OCI-LY1 (cell line): ENCODE measurements around the gene RAD51B.

Experiments used
- H2AFZ ChIP-seq: fragments of 200-600 bp; sonication (generic), shearing (Covaris generic); 2 replicates; pipeline ENCODE4 v1.6.0; 2014; ENCODE audit warnings: antibody characterized with exemption, mild to moderate bottlenecking, low read length
- H3F3A ChIP-seq: fragments of 200-600 bp; sonication (generic), shearing (Covaris generic); 2 replicates; pipeline ENCODE4 v1.6.0; 2014; ENCODE audit warnings: mild to moderate bottlenecking, antibody characterized with exemption, low read length, moderate library complexity; ENCODE audit not compliant: insufficient read depth
- H3K27ac ChIP-seq: fragments of 200-600 bp; sonication (generic); 2 replicates; pipeline ENCODE4 v1.5.1; 2014; ENCODE audit warnings: low read length, mixed run types, mild to moderate bottlenecking, low read depth; ENCODE audit not compliant: poor library complexity, severe bottlenecking
- H3K27me3 ChIP-seq: fragments of 200-600 bp; sonication (generic); 2 replicates; pipeline ENCODE4 v1.6.0; 2014; ENCODE audit warnings: antibody characterized with exemption, mild to moderate bottlenecking, low read length, moderate library complexity; ENCODE audit not compliant: insufficient read depth
- H3K36me3 ChIP-seq: fragments of 200-600 bp; sonication (generic); 2 replicates; pipeline ENCODE4 v1.6.1; 2014; ENCODE audit warnings: mild to moderate bottlenecking, antibody characterized with exemption, low read length, moderate library complexity, mixed read lengths; ENCODE audit not compliant: insufficient read depth
- H3K4me1 ChIP-seq: fragments of 200-600 bp; sonication (generic); 2 replicates; pipeline ENCODE4 v1.5.1; 2014; ENCODE audit warnings: mild to moderate bottlenecking, low read length, moderate library complexity; ENCODE audit not compliant: insufficient read depth, severe bottlenecking
- H3K4me2 ChIP-seq: fragments of 200-600 bp; sonication (generic), shearing (Covaris generic); 2 replicates; pipeline ENCODE4 v1.6.1; 2014; ENCODE audit warnings: low read length
- H3K4me3 ChIP-seq: fragments of 200-600 bp; sonication (generic); 2 replicates; pipeline ENCODE4 v1.5.1; 2014; ENCODE audit warnings: low read length, low read depth, mild to moderate bottlenecking, mixed read lengths; ENCODE audit not compliant: poor library complexity, severe bottlenecking
- H3K79me2 ChIP-seq: fragments of 200-600 bp; shearing (Covaris generic); 2 replicates; pipeline ENCODE4 v1.6.1; 2016; ENCODE audit warnings: mixed run types, low read length, mixed read lengths; ENCODE audit not compliant: insufficient read depth
- H3K9ac ChIP-seq: fragments of 200-600 bp; sonication (generic), shearing (Covaris generic); 2 replicates; pipeline ENCODE4 v1.6.1; 2014; ENCODE audit warnings: mild to moderate bottlenecking, low read length, mixed read lengths
- H3K9me2 ChIP-seq: fragments of 200-600 bp; sonication (generic), shearing (Covaris generic); 2 replicates; pipeline ENCODE4 v1.6.1; 2014; ENCODE audit warnings: low read depth, mild to moderate bottlenecking, low read length, mixed read lengths
- H3K9me3 ChIP-seq: fragments of 200-600 bp; shearing (Covaris generic); 2 replicates; pipeline ENCODE4 v1.6.1; 2014; ENCODE audit warnings: low read length, mixed read lengths
- H4K20me1 ChIP-seq: fragments of 200-600 bp; sonication (generic), shearing (Covaris generic); 2 replicates; pipeline ENCODE4 v1.6.0; 2016; ENCODE audit warnings: mild to moderate bottlenecking, low read length; ENCODE audit not compliant: insufficient read depth
- EZH2 ChIP-seq: fragments of 200-600 bp; sonication (generic), shearing (Covaris generic); IDR thresholded peaks from 2 replicates; pipeline ENCODE4 v1.8.0; 2017; ENCODE audit warnings: borderline replicate concordance, mixed run types, mild to moderate bottlenecking, antibody characterized with exemption, low read length, moderate library complexity, mixed read lengths
- TF ChIP-seq, protein P1 (sequence below): fragments of 200-600 bp; sonication (generic), shearing (Covaris generic); IDR thresholded peaks from 2 replicates; pipeline ENCODE4 v1.5.1; 2017; ENCODE audit warnings: mild to moderate bottlenecking, antibody characterized with exemption, low read length, moderate library complexity, mixed read lengths

The RAD51B gene

DNA sequence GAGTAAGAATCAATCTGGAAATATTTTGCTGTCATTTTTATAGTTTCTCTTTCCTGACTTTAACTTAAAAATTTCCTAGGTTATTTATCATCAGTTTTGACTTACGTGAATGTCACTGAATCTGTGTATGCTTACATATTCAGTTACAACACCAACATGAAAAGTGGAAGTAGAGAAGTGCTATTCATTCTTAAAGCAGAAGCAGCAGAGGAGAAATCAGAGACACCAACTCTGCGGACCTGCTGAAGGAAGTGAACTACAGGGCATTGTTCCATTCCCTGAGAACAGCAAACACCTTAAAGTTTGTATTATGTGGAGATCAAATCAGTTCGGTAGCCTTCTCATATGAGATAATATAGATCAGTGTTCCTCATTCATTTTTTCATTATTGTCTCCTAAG lies 34.1 kb downstream of the RAD51B start:
- Histone ChIP-seq H3K27me3 (no peaks in the 10 kb centered on the region), H3K9me2 (no peaks in the 10 kb centered on the region), H3K9me3 (no peaks in the 10 kb centered on the region), H3K4me1 (no peaks in the 10 kb centered on the region), H3F3A (no peaks in the 10 kb centered on the region), H3K4me3 (no peak overlapping the region), H4K20me1 (no peaks in the 10 kb centered on the region), H3K4me2 (no peak overlapping the region), H3K79me2 (no peaks in the 10 kb centered on the region), H3K27ac (no peak overlapping the region), H3K36me3 (no peaks in the 10 kb centered on the region), H2AFZ (no peak overlapping the region), H3K9ac (no peak overlapping the region)
- no peak for TF ChIP-seq EZH2
- TF ChIP-seq, protein P1, sequence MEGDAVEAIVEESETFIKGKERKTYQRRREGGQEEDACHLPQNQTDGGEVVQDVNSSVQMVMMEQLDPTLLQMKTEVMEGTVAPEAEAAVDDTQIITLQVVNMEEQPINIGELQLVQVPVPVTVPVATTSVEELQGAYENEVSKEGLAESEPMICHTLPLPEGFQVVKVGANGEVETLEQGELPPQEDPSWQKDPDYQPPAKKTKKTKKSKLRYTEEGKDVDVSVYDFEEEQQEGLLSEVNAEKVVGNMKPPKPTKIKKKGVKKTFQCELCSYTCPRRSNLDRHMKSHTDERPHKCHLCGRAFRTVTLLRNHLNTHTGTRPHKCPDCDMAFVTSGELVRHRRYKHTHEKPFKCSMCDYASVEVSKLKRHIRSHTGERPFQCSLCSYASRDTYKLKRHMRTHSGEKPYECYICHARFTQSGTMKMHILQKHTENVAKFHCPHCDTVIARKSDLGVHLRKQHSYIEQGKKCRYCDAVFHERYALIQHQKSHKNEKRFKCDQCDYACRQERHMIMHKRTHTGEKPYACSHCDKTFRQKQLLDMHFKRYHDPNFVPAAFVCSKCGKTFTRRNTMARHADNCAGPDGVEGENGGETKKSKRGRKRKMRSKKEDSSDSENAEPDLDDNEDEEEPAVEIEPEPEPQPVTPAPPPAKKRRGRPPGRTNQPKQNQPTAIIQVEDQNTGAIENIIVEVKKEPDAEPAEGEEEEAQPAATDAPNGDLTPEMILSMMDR: no peak

DNA sequence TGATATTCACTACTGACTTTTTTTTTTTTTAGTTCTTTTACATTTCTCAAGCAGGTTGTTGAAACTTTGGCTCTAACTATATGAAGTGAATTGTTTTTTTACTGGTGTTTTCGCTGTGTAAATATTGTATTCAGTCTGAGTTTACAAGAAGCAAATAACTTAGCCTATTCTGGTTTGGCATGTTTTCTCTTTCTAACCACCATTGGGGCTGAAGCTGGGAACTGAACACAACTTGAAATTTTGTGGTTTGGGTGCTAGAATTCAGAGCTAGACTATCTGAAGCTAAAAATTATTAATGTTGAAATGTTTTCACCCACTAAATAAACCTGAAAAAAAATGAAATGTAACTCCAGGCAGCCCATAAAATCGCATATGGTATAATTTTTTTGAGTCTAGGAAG lies 37.2 kb downstream of the RAD51B start:
- H3K9me3 ChIP-seq: no peaks in the 10 kb centered on the region

DNA sequence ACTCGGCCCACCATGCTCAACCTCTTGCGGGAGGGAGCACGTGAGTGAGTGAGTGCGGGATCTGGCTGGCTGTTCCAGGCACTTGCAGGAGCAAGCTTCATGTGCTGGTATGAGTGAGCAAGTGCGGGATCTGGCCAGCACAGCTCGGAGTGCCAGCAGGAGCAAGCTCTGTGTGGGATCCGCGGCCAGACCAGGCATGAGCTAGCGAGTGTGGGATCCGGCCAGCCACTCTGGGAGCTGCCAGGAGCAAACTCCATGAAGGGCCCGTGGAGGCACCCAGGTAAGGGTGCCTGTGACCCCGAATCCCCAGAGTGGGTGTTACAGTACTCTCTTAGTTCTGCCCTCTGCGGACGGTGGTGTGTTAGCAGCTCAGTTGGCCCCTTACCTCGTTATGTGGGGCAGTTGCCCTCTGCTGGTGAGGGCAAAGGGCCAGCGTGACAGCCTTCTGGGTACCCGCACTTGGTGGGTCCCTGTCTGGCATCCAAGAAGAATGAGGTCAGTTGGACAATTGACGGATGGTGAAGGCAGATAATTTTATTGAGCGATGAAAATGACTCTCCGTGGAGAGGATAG lies 38.3 kb downstream of the RAD51B start:
- Histone ChIP-seq H3K27me3 (no peaks in the 10 kb centered on the region), H3K9ac (no peak overlapping the region), H3K9me3 (no peaks in the 10 kb centered on the region), H3K4me3 (no peak overlapping the region), H3K4me2 (no peak overlapping the region), H3K4me1 (no peaks in the 10 kb centered on the region), H3K79me2 (no peaks in the 10 kb centered on the region), H3K27ac (no peak overlapping the region), H2AFZ (no peak overlapping the region), H3K9me2 (no peaks in the 10 kb centered on the region), H3F3A (no peaks in the 10 kb centered on the region), H3K36me3 (no peaks in the 10 kb centered on the region), H4K20me1 (no peaks in the 10 kb centered on the region)
- TF ChIP-seq, protein P1: no peak
- TF ChIP-seq EZH2: no peak

More for the DNA sequence above, 37.2 kb downstream of the RAD51B start:
- Histone ChIP-seq H3K4me3 (no peak overlapping the region), H3K36me3 (no peaks in the 10 kb centered on the region), H4K20me1 (no peaks in the 10 kb centered on the region), H3K9ac (no peak overlapping the region), H3K27me3 (no peaks in the 10 kb centered on the region), H3K79me2 (no peaks in the 10 kb centered on the region), H2AFZ (no peak overlapping the region), H3F3A (no peaks in the 10 kb centered on the region), H3K4me2 (no peak overlapping the region), H3K4me1 (no peaks in the 10 kb centered on the region), H3K27ac (no peak overlapping the region), H3K9me2 (no peaks in the 10 kb centered on the region)
- no peak for TF ChIP-seq EZH2
- TF ChIP-seq, protein P1: no peak
